22Rv1 (cell line): ENCODE measurements around the gene GJD3.

Experiments used
- H3K27ac ChIP-seq: fragments of 450-650 bp; 2 replicates; pipeline ENCODE4 v1.5.1; 2017
- ZFX ChIP-seq: fragments of 450-650 bp; IDR thresholded peaks from 2 replicates; pipeline ENCODE4 v1.6.1; 2017; ENCODE audit warnings: antibody characterized with exemption, borderline replicate concordance
- TF ChIP-seq, protein P1 (sequence below): fragments of 450-650 bp; IDR thresholded peaks from 2 replicates; pipeline ENCODE4 v1.5.1; 2017; ENCODE audit warnings: mild to moderate bottlenecking

Gene GJD3

GRCh38 chr17:40327244-40327729 lies 37.2 kb downstream of the GJD3 start:
- no peak for TF ChIP-seq ZFX
- TF ChIP-seq, protein P1, sequence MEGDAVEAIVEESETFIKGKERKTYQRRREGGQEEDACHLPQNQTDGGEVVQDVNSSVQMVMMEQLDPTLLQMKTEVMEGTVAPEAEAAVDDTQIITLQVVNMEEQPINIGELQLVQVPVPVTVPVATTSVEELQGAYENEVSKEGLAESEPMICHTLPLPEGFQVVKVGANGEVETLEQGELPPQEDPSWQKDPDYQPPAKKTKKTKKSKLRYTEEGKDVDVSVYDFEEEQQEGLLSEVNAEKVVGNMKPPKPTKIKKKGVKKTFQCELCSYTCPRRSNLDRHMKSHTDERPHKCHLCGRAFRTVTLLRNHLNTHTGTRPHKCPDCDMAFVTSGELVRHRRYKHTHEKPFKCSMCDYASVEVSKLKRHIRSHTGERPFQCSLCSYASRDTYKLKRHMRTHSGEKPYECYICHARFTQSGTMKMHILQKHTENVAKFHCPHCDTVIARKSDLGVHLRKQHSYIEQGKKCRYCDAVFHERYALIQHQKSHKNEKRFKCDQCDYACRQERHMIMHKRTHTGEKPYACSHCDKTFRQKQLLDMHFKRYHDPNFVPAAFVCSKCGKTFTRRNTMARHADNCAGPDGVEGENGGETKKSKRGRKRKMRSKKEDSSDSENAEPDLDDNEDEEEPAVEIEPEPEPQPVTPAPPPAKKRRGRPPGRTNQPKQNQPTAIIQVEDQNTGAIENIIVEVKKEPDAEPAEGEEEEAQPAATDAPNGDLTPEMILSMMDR, result no peak
- H3K27ac ChIP-seq, result no peak overlapping the region

DNA sequence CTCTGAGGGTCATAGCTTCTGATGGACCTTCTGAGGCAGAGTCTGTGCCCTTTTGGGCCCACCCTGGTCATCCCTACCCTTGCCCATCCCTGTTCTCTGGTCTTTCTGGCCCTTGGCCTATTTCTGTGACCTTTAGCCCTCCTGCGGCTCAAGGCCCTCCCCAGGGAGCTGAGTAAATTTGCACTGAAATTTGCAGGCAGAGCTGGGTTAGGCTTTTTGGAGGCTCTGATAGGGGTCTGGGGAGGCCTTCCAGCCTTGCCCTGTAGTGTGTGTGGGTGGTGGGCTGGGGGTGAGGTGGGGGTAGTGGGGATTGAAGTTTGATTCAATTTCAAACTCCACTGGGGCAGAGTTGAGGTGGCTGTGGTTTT lies 37.7 kb downstream of the GJD3 start:
- H3K27ac ChIP-seq, result no peak overlapping the region
- TF ChIP-seq, protein P1, result no peak
- no peak for TF ChIP-seq ZFX

GRCh38 chr17:40326014-40326831 lies 38.3 kb downstream of the GJD3 start:
- H3K27ac ChIP-seq, result no peak overlapping the region
- TF ChIP-seq, protein P1, result no peak

DNA sequence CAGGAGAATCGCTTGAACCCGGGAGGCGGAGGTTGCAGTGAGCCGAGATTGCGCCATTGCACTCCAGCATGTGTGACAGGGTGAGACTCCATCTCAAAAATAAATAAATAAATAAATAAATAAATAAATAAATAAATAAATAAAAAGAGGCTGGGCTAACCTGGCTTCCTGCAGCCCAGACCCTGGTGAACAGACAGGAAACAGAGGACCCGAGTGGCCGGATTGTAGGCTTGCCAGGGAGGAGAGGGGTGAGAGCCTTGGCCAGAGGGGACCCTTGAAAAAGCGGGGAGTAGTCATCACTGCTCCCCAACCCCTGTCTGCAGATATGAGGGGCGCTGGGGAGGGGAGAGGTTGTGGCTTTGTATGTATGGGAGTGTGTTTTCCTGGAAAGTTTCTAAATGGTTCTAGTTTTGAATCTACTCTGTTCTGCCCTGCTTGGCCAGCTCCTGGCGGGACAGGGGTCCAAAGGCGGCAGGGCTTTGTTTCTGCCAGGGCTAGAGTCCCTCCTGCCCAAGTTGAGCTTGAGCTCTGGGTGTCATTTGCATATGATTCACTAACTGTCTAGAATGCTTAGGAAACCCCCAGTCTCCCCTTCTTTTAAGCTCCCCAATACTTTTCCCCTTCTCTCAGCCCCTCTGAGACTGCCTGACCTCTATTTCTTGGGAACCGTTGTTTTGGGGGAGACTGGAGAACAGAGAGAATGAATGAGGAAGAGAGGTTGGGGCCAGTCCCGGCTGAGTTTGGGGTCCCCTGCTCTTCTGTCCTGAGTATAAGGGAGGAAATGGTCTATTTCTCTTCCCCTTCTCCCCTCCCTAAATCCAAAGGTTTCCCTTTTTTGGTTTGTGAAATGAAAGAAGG lies 39.2 kb downstream of the GJD3 start:
- TF ChIP-seq, protein P1, result no peak
- TF ChIP-seq ZFX, result no peak
- H3K27ac ChIP-seq, result no peak overlapping the region

DNA sequence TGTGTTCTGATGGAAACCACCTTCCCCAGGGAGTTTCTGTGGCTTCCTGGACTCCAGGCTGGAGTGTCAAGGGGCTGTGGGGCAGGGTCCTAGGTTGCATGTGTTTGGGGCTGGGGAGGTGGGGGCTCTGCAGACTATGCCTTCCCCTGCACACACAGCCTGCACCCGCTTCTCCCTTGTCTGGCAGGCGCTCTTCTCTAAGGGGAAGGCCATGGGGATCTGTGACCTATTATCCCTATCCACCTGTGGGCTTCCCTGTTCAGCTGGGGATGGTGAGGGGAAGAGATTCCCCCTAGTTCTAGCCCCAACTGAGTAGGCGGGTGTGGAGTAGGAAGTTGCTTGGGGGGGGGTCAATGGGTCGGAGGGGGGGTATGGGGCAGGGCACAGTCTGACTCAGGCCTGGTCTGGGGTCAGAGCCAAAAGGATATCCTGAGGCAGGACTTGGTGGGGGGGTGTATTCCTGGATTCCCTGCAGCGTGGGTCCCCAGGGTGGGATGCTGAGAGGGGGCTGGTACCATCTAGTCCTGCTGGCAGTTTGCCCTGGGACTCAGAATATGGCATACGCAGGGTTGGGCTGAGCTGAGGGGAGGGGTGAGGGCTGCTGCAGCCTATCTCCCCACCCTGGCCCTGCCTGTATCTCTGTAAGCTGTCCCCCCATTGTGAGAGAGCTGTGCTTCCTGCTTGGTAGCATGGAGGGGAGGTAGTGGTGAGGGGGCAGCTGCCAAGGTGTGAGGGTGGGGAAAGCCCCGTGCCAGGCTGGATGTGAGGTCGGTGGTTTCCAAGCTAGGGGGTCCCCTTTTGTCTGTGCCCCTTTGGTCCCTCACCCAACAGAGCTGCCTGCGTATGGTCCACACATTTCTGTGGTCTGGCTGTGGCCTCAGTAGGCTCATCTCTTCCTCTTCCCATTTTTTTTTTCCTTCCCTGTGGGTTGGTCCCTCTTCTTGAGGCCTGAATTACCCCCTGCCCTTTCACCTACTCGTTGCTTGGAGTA lies 40.9 kb downstream of the GJD3 start:
- no peak overlapping the region for H3K27ac ChIP-seq
- TF ChIP-seq ZFX, result no peak

DNA sequence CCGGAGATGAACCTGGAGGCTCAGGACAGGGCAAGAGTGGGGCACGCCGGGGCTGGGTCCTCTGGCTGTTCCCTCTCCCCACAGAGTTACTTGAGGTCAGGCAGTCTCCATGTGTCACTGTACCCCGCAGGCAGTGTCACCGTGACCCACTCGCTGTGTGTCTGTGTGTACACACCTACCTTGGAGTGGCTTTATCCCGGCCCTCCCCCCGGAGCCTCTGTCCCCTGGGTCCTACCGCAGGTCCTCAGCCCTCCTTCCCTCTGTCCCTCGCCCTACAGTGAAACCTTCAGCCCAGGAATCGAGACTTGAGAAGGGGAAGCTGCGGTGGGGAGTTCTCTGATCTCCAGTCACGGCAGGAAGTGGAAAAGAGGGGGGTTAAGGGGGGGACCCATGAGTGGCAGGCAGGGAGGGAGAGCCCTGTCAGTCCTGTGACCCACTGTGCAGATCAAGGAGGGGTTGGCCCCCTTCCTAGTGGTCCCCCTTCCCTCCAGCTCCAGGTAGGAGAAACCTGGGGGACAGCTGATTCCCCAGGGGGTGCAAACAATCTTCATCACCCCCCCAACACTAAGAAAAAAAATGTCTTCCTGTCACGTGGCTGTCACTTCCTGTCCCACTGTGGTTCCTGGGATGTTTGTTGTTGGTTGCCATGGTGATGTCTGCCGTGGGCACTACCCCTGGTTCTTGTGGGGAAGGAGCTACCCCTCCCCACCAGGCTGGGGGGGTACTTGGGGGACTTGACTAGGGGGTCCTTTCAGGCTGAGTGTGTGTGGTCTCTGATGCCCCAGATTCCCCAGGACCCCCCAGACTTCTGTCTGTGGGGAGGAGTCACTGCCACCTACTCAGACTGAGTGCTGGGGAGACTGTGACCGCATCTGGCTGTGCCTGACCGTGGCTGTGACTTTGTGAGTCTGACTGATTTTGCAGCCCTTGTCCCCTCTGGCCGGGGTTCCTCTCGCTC lies 41.9 kb downstream of the GJD3 start:
- no peak overlapping the region for H3K27ac ChIP-seq
- TF ChIP-seq ZFX, result no peak
- TF ChIP-seq, protein P1, result no peak
